HG02870 (cell line): ENCODE data around the gene CYP11A1.

ENCODE experiments used
- ATAC-seq: cut with Tn5 transposase; IDR thresholded peaks from one replicate; pipeline ENCODE4 v1.9.1; 2021; ENCODE audit warnings: mild to moderate bottlenecking, moderate library complexity; ENCODE audit not compliant: unreplicated experiment

The CYP11A1 gene

DNA sequence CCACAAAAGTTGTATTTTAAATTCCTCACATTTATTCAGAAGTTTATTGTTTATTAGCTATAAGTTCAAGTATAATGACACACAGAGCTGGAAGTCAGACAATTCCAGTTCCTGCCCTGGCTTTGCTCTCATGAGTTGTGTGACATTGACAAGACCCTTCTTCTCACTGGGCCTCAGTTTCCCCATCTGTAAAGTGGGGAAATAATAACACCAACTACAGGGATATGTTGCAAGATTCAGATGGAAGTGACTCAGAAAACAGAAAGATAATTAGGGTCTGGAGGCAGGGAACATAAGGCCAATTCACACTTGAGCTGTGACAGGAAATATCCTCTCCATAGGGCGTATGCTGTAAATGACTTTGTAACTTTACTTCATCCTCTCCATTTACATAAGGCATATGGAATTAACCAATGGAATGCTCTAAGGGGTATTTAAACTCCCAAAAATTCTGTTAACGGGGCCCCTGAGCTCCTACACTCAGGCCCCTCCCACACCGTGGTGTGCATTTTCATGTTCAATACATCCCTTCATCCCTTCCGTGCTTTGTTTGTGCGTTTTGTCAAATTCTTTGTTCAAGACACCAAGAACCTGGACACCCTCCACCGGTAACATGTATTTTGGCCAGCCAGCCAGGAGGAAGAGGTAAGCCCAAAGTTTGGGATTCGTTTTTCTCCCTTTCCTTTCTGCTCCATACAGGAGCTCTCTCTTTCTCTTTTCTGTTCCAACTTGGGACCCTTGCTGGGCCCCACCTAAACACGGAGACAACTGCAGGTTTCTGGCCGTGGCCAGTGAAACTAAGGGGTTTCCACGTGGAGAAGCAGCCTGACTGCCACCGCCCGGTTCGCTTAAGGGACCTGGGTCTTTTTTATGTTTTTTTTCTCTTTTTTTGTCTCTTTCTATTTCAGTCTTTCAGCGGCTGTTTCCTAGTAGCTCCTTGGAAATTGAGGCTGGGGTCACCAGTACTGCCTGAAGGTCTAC, 16.9 kb downstream of the CYP11A1 start:
- no peak for ATAC-seq

DNA sequence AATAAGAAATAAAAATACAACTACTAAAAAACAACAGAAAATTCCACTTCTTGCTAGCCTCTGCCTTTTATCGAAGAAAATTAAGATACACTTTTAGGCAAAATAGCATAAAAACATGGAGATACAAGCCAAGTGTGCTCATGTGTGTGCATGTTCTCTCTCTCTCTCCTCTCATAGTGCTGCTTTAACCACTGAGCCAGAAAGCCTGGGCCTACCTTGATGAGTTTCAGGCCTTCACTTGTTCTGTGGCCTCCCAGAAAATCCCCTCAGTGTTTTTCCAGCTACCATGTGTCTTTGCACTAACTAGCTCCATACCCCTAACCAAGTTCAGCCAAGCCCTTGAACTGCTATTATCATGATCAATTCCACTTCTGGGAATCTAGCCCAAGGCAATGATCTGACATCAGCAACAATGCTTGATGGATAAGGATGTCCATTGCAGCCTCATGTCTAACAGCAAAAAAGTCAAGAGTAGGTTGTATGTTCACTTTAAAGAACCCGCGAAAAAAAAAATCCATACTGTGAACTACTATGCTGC, 18.1 kb downstream of the CYP11A1 start:
- no peak for ATAC-seq

DNA sequence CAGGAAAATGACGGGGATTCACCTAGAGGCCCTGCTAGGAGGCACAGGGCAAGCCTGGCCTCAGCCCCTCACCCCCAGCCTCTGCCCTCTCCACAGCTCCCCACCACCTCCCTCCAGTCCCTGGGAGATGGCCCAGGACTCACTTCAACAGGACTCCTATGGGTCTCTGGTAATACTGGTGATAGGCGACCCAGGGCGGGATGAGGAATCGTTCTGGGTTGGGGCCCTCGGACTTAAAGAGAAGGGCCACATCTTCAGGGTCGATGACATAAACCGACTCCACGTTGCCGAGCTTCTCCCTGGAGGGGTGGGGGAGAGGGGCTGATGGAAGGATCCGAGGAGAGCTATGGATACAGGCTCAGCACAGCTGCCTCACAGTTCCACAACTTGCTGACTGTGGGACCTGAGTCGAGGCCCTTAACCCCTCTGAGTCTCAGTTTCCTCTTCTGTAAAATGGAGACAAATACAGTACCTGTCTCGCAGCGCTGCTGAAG, 19.6 kb downstream of the CYP11A1 start:
- ATAC-seq = no peak

DNA sequence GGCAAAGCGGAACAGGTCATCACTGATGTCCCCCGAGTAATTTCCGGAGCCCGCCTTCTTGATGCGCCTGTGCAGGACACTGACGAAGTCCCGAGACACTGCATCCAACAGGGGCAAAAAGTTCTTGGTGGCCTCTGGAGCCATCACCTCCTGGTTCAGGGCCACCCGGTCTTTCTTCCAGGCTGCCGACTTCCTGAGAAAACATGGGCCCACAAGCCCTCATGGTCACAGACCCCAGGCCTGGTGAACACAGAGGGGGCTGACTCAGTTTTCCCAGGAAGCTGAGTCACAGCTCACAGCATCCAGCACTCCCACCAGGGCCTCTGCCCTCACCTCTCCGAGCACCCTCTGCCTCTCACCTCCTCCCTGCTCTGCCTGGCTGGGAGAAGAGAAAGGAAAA, 22.4 kb downstream of the CYP11A1 start:
- ATAC-seq = no peak

DNA sequence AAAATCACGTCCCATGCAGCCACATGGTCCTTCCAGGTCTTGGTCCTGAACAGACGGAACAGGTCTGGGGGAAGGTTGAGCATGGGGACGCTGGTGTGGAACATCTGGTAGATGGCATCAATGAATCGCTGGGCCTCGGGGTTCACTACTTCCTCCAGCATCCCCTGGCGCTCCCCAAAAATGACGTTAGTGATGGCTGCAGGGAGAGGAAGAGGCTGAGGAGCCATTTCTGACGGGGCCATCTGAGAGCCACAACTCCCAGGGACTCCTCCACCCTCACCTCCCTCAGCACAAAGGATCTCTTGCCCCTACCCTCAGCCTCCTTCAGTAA, 23.7 kb downstream of the CYP11A1 start:
- no peak for ATAC-seq

DNA sequence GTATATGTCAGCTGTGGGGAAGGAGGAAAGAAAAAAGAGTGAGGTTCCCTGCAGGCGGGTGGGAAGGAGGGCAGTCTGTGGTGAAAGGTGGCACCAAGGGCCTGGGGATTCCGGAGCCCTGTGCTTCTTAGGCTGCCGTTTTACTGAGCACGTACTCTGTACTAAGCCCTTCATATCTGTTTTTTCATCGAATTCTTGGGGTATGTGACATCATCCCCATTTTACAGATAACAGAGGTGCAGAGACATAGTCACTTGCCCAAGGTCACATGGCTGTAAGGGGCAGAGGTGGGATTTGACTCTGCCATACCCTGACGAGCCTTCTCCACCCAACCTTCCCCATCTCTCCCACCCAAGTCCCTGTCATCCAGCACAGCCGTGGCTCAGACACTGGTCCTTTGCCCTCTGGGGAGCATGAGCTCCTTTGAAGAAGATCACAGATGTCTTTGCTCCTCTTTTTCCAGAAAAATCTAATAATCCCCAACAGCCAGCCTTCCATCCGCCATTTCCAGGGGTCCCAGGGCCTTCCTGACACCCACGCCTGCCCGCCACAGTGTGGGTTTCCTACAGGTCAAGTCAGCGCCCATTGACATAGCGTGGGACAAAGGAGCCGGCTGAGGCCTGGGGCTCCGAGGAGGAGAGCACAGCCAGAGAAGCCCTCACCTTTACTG, 24.2 kb downstream of the CYP11A1 start:
- ATAC-seq = no peak

DNA sequence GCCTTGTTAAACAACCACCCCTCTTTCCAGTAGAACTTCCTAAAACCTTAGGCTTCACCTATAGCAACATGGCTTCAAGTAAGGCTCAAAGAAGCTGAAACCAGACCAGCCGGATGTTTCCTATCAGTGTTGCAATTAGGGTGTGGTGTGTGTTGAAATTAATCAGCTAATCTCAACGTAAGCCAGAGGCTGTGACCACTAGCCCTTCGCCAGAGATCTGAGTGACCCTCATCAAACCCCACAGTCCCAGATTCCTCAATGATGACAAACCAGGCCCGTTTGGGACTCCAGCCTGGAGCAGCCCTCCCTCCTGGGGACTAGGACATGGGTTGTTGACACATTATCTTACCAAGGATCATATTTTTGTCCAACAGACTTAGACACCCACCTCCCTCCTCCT, 27.3 kb downstream of the CYP11A1 start:
- no peak for ATAC-seq

DNA sequence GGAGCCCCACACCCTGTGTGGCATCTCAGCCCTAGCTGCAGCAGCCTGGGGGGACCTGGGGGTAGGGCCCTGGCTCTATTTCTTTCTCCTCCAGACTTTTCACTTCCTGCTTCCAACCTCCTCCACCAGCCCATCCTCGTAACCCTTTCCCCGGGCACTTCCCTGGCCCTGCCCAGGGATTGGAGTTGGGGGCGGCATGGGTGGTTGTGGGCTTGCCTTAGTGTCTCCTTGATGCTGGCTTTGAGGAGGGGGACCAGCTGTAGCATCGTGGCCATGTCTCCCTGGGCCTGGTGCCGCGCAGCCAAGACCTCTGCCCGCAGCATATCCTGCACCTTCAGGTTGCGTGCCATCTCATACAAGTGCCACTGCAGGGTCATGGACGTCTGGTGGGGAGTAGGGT, 28.1 kb downstream of the CYP11A1 start:
- no peak for ATAC-seq

DNA sequence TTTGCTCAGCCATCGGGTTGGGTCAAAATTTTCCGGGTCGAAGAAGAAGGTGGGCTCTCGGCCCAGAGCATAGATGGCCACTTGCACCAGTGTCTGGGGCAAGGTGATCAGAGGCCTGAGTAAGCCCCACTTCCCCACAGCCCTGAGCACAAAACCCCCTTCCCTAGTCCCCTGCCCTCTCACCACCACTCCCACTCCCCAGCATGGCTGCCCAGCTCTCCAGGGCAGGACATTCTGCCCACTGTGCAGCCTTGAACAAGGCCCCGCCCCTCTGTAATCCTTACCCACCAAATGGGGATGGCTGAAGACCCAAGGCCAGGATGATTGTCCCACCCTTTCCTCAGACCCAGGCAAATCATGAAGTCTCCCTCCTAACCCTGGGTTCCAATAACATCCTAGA, 28.8 kb downstream of the CYP11A1 start:
- ATAC-seq = no peak

DNA sequence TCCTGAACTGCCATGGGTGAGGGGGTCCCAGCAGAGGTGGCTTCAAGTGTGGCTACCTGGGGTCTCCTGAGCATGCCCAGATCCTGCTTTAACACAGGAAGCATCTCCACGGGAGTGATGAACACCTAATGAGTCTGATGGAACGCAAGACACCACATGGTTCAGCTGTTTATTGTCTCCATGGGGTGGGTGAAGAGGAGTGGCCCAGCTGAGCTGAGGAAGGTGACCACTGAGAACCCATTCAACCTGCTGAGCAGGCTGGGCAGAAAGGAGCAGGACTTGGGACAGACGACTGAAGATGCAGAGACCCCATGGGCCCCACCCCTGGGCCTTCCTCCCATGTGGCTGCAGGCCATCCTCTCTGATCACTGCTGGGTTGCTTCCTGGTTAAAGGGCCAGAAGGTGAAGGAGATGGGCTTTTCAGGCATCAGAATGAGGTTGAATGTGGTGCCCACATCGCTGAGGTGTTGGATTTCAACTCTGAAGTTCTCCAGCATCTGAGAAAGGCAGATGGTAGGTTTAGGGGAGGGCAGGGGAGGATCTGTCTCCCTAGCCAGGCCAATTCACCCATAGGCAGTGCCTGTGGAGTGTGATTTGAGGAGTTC, 29.7 kb downstream of the CYP11A1 start:
- ATAC-seq = no peak

DNA sequence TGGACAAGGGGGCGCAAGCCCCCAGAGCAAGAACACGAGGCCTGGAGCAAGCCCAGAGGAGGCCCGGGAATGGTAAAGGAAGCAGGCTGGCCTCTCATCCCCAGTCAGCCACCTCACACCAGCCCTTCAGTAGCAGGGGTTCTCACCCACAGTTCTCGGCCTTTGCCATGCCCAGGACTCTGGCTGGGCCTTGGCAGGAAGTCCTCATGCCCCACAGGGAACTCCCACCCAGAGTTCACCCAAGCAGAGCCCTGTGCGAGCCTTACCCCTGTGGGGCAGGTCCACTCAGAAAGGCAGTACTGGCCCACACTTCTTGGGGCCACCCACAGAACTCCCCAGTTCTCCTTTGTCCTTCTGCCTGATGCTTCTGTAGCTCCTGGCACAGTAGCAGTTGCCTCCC, 30.3 kb downstream of the CYP11A1 start:
- ATAC-seq = no peak

DNA sequence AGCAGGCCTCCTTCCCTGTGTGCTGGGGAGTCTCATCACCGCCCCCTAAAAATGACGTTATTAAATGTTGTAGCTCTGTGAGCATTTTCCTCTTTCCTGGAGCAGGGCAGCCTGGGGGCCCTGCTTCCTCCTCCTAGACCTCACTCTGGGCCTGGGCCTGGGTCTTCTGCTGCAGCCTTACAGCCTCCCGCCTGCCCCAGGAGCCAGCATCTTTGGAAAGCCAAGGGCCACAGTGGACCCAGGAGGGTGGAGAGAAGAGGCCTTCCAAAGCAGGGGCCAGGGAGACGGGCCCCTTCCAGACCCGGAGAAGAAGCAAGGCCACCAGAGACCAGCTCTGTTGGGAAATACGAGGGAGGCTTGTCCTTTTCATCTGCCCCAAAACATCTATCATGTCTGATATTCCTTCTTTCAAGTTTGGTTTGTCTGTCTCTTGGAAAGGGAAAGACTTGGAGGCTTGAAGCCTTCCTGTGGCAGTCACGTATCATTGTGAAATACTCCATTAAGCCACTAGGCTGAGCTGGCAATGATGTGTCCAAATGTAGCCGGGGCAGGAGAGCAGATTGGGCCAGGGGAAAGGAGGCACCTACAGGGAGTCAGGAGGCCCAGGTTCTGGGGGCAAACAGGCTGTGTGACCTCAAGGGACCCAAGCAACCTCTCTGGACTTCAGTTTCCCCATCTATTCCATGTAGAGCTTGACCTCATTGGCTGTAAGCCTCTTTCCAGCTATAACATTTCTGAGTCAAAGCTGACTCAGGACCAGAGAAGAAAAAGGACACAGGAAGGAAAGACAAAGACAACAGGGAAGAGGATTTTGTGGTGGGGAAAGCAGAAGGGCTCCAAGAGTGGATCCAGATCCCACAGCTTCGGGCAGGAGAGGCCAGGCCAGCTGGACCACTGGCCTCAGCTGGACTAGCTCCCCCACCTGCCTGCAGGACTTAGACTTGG, 31.1 kb downstream of the CYP11A1 start:
- no peak for ATAC-seq

DNA sequence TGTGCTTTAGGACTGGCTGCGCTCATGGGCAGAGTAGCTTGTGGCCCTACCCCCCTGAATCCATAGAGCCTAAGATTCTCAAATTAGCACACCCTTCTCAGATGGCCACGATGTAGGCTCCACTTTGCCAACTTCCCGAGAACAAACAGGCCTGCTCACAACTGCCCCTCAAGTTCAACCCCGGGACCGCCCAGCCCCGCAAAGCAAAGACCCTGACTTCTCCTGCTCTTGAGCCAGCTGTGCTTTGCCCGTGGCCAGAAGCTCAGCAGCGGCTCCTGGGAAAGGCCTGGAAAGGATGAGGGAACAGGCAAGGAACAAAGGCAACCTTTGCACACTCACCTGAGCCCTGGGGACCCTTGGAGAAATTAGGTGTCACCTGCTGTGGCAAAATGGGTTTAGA, 32.0 kb downstream of the CYP11A1 start:
- ATAC-seq = no peak

DNA sequence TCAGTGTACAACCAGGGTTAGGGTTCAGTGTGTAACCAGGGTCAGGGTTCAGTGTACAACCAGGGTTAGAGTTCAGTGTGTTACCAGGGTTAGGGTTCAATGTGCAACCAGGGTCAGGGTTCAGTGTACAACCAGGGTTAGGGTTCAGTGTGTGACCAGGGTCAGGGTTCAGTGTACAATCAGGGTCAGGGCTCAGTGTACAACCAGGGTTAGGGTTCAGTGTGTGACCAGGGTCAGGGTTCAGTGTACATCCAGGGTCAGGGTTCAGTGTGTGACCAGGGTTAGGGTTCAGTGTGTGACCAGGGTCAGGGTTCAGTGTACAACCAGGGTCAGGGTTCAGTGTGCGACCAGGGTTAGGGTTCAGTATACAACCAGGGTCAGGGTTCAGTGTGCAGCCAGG, 33.3 kb downstream of the CYP11A1 start:
- ATAC-seq = no peak

DNA sequence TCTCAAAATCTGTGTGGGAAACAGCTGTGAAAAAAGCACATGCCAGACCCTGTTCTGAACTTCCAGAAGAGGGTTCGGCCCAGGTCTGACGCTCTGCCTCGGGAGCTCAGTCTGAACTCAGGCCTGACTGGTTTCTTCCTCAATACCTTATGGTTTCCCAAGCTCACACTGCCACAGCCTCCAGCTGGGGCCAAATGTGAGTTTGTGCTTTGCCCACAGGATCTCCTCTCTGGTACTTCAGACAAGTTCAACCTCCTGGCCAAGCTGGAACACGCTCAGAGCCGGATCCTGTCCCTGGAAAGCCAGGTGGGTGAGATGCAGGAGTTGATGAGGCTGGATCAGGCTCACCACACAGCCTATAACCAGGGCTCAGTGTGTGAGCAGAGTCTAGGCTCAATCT, 33.8 kb downstream of the CYP11A1 start:
- ATAC-seq = no peak

DNA sequence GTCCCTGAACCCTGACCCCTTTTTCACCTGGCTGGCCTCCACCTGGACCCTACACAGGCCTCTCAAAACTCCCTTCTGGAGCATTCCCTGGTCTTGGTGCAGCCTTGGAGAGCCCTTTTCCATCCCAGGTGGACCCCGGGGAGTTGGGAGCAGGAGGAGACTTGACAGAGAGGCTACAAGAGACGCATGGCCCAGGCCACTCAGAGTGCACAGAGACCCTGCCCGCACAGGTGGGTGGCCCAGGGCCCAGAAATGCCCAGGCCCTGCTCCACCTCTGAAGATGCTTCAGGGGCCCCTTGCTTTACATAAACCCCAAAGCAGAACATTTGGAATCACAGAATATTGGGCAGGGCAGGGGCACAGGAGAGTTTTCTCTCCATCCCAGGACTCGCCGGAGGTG, 34.4 kb downstream of the CYP11A1 start:
- ATAC-seq = no peak

DNA sequence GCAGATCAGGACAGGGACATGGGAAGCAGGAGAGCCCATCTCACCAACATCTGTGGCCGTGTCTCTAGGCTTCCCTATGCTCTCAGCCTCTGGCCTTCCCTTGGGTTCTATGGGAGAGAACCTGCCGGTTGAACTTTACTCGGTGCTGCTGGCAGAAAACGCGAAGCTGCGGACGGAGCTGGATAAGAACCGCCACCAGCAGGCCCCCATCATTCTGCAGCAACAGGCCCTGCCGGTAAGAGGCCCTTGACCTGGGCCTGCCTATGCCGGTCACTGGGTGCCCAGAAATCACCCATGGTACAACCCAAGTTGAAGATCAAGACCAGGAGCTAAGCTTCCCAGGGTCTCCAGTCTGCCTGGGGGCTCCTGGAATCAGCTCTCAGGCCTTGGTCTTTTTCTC, 34.8 kb downstream of the CYP11A1 start:
- ATAC-seq = no peak

DNA sequence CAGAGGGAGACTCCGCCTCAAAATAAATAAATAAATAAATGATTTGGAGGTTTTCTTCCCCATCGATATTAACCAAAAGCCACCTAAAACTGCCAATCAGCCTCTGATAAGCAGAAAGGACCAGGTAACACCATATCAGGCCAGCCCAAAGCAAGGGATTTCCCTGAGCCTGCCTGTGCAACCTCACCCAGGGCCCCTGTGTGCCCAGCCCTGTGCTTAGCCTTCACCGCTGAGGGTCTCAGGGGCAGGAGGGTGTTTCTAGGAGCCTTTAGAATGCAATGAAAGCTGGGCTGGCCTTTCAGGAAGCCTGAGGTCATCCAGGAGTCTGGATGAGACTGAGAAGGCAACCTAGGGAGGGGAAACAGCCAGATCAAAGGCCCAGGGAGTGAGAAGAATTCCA, 35.4 kb downstream of the CYP11A1 start:
- ATAC-seq = no peak

DNA sequence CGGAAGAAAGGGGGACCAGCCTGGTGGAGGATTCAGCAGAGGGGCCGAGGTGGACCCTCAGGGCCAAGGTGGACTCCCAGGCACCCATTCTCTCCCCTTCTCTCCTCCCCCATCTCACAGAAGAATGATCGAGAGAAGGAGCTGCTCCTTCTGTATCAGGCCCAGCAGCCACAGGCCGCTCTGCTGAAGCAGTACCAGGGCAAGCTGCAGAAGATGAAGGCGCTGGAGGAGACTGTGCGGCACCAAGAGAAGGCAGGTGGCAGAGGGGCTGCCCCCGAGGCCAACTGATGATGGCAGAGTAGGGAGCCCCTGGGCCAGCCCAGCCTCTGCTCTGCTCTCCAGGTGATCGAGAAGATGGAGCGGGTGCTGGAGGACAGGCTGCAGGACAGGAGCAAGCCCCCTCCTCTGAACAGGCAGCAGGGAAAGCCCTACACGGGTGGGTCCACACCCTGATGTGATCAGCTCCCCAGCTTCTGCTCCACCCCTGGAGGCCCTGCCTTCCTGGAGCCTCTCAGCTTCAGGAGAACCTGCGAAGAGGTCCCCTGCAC, 36.5 kb downstream of the CYP11A1 start:
- no peak for ATAC-seq
